ENCODE data around the gene LIPI.

Gene LIPI

DNA sequence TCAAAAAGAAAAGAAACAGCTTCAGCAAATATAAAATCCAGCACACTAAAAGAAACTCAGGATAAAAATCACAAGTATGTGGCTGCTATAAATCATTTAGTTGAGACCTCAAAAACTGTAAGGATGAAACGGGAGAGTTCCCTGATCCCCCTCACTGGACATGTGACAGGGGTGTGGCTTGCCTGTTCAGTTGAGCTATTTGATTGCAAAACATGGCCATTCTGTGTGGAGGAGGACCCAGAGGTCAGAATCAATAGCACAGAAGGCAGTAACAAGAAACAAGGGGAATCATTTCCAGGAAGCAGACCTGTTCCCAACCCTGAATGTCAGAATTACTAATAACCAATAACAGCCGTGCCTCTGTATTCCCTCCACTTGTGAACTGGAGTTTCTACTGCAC, 33.1 kb upstream of the LIPI start:
- DNase-seq (ENCODE audit: low read depth, low spot score): no peak
- CTCF ChIA-PET: interaction anchor here (1.4 kb wide), 1 partner anchor 9 kb away, joined by 6 read pairs; no protein-coding TSS in a partner anchor
- H3K4me3 ChIP-seq (ENCODE audit: low read depth, low read length): no peak overlapping the region
- TF ChIP-seq CTCF (IDR thresholded peaks at IDR 0.05; ENCODE audit: insufficient read depth, low read length, missing control alignments): no peak
- POLR2A ChIA-PET: no interaction called here

DNA sequence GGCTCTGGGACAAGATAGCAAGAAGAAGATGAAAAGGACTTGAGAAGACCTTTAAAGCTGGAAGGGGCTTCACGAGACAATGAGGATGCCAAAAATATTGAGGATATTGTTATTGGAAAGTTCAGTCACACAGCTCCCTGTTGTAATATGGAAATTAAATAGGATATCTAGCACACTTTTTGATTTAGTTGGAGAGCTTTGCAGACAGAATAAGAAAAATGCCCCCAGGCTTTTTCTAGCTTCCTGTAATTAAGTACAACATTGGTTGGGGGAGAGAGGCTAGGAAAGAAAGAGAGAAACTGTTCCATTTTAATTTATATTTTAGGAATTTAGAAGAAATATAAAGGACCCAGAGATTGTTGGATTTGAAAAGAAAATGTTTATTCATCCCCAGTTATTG, 32.7 kb upstream of the LIPI start:
- ChIA-PET POLR2A (no interaction called here), CTCF (interaction anchor here (1.4 kb wide), 1 partner anchor 10 kb away, joined by 6 read pairs; no protein-coding TSS in a partner anchor)
- H3K4me3 ChIP-seq (ENCODE audit: low read depth, low read length): no peak overlapping the region
- DNase-seq (ENCODE audit: low read depth, low spot score): no peak
- TF ChIP-seq CTCF (IDR thresholded peaks at IDR 0.05; ENCODE audit: insufficient read depth, low read length, missing control alignments): no peak

- no peak for DNase-seq (ENCODE audit: low read depth, low spot score)
- no peak for TF ChIP-seq CTCF (IDR thresholded peaks at IDR 0.05; ENCODE audit: insufficient read depth, low read length, missing control alignments)
- CTCF ChIA-PET: no interaction called here
- H3K4me3 ChIP-seq (ENCODE audit: low read depth, low read length): no peak overlapping the region
- POLR2A ChIA-PET: no interaction called here
Measured at GRCh38 chr21:14241297-14241696, 30.5 kb upstream of the LIPI start.

DNA sequence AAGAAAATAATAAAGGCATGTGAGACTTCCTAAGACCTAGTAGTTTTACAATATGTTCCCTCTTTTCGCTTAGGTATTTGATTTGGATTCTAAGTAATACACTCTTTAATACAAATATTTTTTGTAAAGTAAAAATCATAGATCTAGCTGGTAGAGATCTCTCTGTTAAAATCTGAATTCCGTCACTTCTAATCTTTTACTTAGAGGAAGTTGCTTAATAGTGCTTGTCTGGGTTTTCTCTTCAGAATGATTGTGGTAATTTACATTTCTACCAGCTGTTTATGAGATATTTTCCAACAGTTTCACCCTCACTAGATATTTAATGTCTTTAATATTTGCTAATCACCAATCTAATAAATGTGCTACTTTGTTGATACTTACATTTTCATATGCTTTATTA, 28.5 kb upstream of the LIPI start:
- DNase-seq (ENCODE audit: low read depth, low spot score): no peak
- no peak overlapping the region for H3K4me3 ChIP-seq (ENCODE audit: low read depth, low read length)
- no peak for TF ChIP-seq CTCF (IDR thresholded peaks at IDR 0.05; ENCODE audit: insufficient read depth, low read length, missing control alignments)
- ChIA-PET POLR2A (no interaction called here), CTCF (interaction anchor here (1.3 kb wide), 1 partner anchor 22 kb away, joined by 3 read pairs; no protein-coding TSS in a partner anchor)

DNA sequence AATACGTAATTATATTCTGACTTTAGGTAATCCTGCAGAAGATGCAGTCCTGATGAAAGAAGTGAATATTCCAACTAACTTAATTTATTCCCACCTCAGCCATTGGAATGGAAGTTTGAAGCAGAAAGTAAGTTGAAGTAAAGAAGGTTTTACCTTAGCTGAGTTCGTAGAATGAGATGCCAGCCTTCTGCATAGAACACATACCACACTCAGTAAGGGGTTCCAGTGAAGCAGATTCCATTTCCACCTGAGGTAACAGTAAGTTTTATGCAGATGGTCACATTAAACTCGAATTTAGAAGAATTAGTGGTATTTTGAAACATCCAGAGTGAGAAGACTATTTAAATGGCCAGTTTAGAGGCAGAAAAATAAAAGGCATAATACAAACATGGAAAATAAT, 25.4 kb upstream of the LIPI start:
- ChIA-PET POLR2A (no interaction called here), CTCF (no interaction called here)
- H3K4me3 ChIP-seq (ENCODE audit: low read depth, low read length): no peak overlapping the region
- no peak for DNase-seq (ENCODE audit: low read depth, low spot score)
- no peak for TF ChIP-seq CTCF (IDR thresholded peaks at IDR 0.05; ENCODE audit: insufficient read depth, low read length, missing control alignments)

- no peak for TF ChIP-seq CTCF (IDR thresholded peaks at IDR 0.05; ENCODE audit: insufficient read depth, low read length, missing control alignments)
- DNase-seq (ENCODE audit: low read depth, low spot score): no peak
- H3K4me3 ChIP-seq (ENCODE audit: low read depth, low read length): no peak overlapping the region
- CTCF ChIA-PET: no interaction called here
- POLR2A ChIA-PET: no interaction called here
Measured at GRCh38 chr21:14235101-14235500, 24.3 kb upstream of the LIPI start.

All from AG04449 (cell line).